Measurements from ENCODE around the gene PCDH8. TPM values are rescaled to one million over a fixed set of nuclear protein-coding genes. Genes with fewer than 3 reads are reported as not detected.

Gene PCDH8
- total RNA-seq, 1 donor from 2014 or later: 89.0 TPM

DNA sequence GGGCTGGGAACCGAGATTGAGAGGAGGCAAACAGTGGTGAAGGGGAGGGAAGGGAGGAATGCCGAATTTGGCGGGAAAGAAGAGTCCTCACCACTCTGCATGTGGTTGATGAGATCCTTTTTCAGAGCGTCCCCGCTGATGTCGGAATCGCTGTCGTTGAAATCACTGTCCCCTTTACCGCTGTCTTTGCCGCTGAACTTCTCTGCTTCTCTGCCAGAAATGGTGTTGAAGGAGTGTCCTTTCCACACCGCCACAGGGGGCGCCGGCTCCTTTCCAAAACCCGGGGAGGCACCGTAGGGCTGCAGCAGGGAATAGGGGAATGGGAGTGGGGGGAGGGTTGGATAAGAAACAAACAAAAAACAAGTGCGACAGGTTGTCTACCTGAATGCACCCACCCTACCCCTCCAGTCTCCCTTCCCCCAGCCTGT is 3.1 kb downstream of the PCDH8 start:
- peak; percentile 74 for DNase-seq
- TF ChIP-seq, protein P1, sequence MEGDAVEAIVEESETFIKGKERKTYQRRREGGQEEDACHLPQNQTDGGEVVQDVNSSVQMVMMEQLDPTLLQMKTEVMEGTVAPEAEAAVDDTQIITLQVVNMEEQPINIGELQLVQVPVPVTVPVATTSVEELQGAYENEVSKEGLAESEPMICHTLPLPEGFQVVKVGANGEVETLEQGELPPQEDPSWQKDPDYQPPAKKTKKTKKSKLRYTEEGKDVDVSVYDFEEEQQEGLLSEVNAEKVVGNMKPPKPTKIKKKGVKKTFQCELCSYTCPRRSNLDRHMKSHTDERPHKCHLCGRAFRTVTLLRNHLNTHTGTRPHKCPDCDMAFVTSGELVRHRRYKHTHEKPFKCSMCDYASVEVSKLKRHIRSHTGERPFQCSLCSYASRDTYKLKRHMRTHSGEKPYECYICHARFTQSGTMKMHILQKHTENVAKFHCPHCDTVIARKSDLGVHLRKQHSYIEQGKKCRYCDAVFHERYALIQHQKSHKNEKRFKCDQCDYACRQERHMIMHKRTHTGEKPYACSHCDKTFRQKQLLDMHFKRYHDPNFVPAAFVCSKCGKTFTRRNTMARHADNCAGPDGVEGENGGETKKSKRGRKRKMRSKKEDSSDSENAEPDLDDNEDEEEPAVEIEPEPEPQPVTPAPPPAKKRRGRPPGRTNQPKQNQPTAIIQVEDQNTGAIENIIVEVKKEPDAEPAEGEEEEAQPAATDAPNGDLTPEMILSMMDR (IDR thresholded peaks at IDR 0.05; ENCODE audit: partially characterized antibody, unreplicated experiment): no peak
- H3K36me3 Mint-ChIP-seq (ENCODE audit: unreplicated experiment): no peaks in the 10 kb centered on the region
- peak overlapping the region; percentile 65 for H3K27ac Mint-ChIP-seq (ENCODE audit: unreplicated experiment)
- H3K4me3 Mint-ChIP-seq (ENCODE audit: unreplicated experiment): peak overlapping the region; percentile 95
- H3K9me3 Mint-ChIP-seq (ENCODE audit: unreplicated experiment): peaks cover 22% of the 10 kb centered on the region
- H3K27me3 Mint-ChIP-seq (ENCODE audit: unreplicated experiment): peaks cover 26% of the 10 kb centered on the region
- peaks cover 26% of the 10 kb centered on the region for H3K4me1 Mint-ChIP-seq (ENCODE audit: low read depth, unreplicated experiment)

DNA sequence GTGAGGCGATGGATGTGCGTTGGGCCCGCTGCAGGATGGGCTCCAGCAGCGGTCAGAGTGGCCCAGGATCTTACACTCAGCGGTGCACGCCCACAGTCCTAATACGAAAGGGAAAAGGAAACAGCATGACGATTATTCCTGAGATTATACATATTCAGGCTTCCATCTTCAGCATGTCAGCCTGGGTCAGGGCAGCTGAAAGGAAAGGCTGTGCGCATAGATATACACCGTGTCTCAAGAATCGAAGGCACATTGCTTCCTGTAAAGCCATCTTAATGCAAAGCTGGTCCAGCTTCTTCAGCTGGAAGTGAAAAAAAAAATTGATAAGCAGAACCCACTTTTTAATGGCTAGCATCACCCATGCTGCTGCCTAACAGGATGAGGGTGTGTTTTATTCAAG is 3.6 kb downstream of the PCDH8 start:
- H3K4me1 Mint-ChIP-seq (ENCODE audit: low read depth, unreplicated experiment): peaks cover 22% of the 10 kb centered on the region
- peak overlapping the region; percentile 95 for H3K4me3 Mint-ChIP-seq (ENCODE audit: unreplicated experiment)
- H3K9me3 Mint-ChIP-seq (ENCODE audit: unreplicated experiment): peaks cover 21% of the 10 kb centered on the region
- H3K27me3 Mint-ChIP-seq (ENCODE audit: unreplicated experiment): peaks cover 22% of the 10 kb centered on the region
- H3K36me3 Mint-ChIP-seq (ENCODE audit: unreplicated experiment): no peaks in the 10 kb centered on the region
- TF ChIP-seq, protein P1 (IDR thresholded peaks at IDR 0.05; ENCODE audit: partially characterized antibody, unreplicated experiment): no peak
- no peak for DNase-seq
- H3K27ac Mint-ChIP-seq (ENCODE audit: unreplicated experiment): peak overlapping the region; percentile 65

DNA sequence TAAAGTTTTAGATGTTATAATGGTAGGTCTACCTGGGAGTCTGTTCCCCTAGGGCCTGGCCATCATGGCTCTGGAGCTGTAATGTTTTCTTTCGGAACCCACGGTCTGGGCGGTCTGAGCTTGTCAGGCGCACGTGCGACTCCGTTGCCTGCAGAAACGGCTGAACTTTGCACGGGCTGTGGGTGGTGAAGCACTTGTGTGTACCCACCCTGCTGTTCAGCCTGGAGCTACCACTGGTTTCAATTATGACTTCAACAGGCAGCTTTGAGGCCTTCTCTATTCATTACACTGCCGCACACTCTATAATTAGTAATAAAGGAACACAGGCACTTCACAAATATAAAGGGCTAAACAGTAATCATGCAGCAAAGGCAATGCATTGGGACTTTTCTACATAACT is 6.0 kb downstream of the PCDH8 start:
- peaks cover 10% of the 10 kb centered on the region for H3K4me1 Mint-ChIP-seq (ENCODE audit: low read depth, unreplicated experiment)
- H3K27ac Mint-ChIP-seq (ENCODE audit: unreplicated experiment): no peak overlapping the region
- TF ChIP-seq, protein P1 (IDR thresholded peaks at IDR 0.05; ENCODE audit: partially characterized antibody, unreplicated experiment): no peak
- no peak for DNase-seq
- H3K9me3 Mint-ChIP-seq (ENCODE audit: unreplicated experiment): peaks cover 6% of the 10 kb centered on the region
- no peaks in the 10 kb centered on the region for H3K36me3 Mint-ChIP-seq (ENCODE audit: unreplicated experiment)
- no peak overlapping the region for H3K4me3 Mint-ChIP-seq (ENCODE audit: unreplicated experiment)
- H3K27me3 Mint-ChIP-seq (ENCODE audit: unreplicated experiment): peaks cover 8% of the 10 kb centered on the region

DNA sequence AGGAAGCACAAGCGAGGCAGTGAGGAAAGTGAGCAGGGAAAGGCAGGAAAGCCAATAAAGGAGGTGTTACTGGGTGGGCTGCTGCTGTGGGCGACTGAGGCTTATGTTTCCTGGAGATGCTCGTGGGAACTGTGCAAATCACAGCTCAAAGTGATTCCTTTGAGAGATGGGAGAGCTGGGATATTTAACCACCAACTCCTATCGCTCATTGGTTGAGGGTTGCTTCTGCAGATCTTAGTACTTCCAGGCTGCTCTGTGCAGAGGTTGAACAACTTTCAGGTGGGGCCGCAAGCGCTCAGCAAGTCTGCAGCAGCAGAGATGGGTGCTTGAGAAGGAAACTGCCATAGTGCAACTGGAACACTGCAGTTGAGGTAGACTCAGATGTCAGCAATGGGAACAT is 8.4 kb downstream of the PCDH8 start:
- H3K4me1 Mint-ChIP-seq (ENCODE audit: low read depth, unreplicated experiment): peaks cover 13% of the 10 kb centered on the region
- H3K27me3 Mint-ChIP-seq (ENCODE audit: unreplicated experiment): peaks cover 4% of the 10 kb centered on the region
- H3K27ac Mint-ChIP-seq (ENCODE audit: unreplicated experiment): no peak overlapping the region
- H3K36me3 Mint-ChIP-seq (ENCODE audit: unreplicated experiment): no peaks in the 10 kb centered on the region
- no peak for DNase-seq
- peaks cover 6% of the 10 kb centered on the region for H3K9me3 Mint-ChIP-seq (ENCODE audit: unreplicated experiment)
- TF ChIP-seq, protein P1 (IDR thresholded peaks at IDR 0.05; ENCODE audit: partially characterized antibody, unreplicated experiment): no peak
- no peak overlapping the region for H3K4me3 Mint-ChIP-seq (ENCODE audit: unreplicated experiment)

DNA sequence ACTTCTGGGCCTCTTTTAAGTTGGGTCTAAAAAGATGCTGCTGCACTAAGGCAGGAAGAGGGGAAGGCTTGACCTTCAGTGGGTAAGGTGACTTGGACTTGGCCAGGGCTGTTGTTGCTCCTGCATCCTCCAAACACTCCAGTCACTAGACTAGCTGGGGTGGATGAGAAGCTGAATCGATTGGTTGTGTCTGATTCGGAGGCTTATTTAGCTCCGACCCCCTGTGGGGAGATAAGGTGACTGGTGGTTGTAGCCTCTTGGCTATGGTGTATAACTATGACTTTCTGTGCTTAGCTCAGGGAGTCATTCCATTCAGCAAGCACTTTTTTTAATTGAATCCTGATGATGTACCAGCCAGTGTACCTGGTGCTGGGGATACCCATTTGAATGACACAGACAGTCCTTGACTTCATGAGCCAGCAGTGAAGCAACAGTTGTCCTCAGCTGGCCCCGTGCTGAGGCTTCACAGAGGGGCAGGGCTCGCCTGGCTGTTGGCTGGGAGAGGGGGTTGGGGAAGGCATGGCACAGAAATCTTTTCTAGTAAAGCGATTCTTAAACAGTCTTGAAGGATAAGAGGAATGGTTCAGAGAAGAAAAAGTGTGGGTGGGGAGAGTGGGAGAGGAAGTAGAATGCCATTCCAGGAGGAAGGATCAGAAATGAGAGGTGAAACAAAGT is 9.9 kb downstream of the PCDH8 start:
- peaks cover 4% of the 10 kb centered on the region for H3K9me3 Mint-ChIP-seq (ENCODE audit: unreplicated experiment)
- no peaks in the 10 kb centered on the region for H3K27me3 Mint-ChIP-seq (ENCODE audit: unreplicated experiment)
- peaks cover 5% of the 10 kb centered on the region for H3K4me1 Mint-ChIP-seq (ENCODE audit: low read depth, unreplicated experiment)
- no peak overlapping the region for H3K4me3 Mint-ChIP-seq (ENCODE audit: unreplicated experiment)
- no peak for DNase-seq
- no peak overlapping the region for H3K27ac Mint-ChIP-seq (ENCODE audit: unreplicated experiment)
- TF ChIP-seq, protein P1 (IDR thresholded peaks at IDR 0.05; ENCODE audit: partially characterized antibody, unreplicated experiment): no peak
- H3K36me3 Mint-ChIP-seq (ENCODE audit: unreplicated experiment): no peaks in the 10 kb centered on the region
